Neural crest cell (in vitro differentiated cells): ENCODE results near the gene NODAL. TPM values are rescaled to one million over a fixed set of nuclear protein-coding genes. Genes with fewer than 3 reads are reported as not detected.

Source experiments
- DNase-seq: peaks from one replicate; pipeline ENCODE4 v3.0.0; 2021; ENCODE audit warnings: low read depth, mixed read lengths, low spot score
- H3K27ac Mint-ChIP-seq: one replicate; pipeline ENCODE4 v1.8.0; 2021; ENCODE audit warnings: mild to moderate bottlenecking, mixed read lengths; ENCODE audit not compliant: unreplicated experiment
- H3K27me3 Mint-ChIP-seq: 2 replicates; pipeline ENCODE4 v1.8.0; 2021; ENCODE audit warnings: low read depth, mild to moderate bottlenecking, mixed read lengths
- H3K36me3 Mint-ChIP-seq: 2 replicates; pipeline ENCODE4 v1.8.0; 2021; ENCODE audit warnings: low read depth, mild to moderate bottlenecking, mixed read lengths
- H3K4me1 Mint-ChIP-seq: 2 replicates; pipeline ENCODE4 v1.8.0; 2021; ENCODE audit warnings: mixed read lengths
- H3K4me3 Mint-ChIP-seq: one replicate; pipeline ENCODE4 v1.8.0; 2021; ENCODE audit warnings: mild to moderate bottlenecking, mixed read lengths
- H3K9me3 Mint-ChIP-seq: 2 replicates; pipeline ENCODE4 v1.8.0; 2021; ENCODE audit warnings: mixed read lengths
- CTCF ChIP-seq: fragments of 200-600 bp; sonication (generic); conservative IDR thresholded peaks from 2 replicates; pipeline ENCODE4 v1.5.0; 2021; ENCODE audit warnings: antibody characterized with exemption, mild to moderate bottlenecking
- total RNA-seq: library from RNA; stranded (reverse); gene quantifications from 2 replicates; pipeline ENCODE4 v1.2.1, GENCODE V29; 2021

NODAL gene
- total RNA-seq, 1 donor from 2014 or later: not detected

GRCh38 chr10:70481831-70482530 lies 40.5 kb upstream of the NODAL start:
- no peak for DNase-seq
- H3K27me3 Mint-ChIP-seq: peaks cover 11% of the 10 kb centered on the region
- no peaks in the 10 kb centered on the region for H3K9me3 Mint-ChIP-seq
- no peak for TF ChIP-seq CTCF
- H3K4me3 Mint-ChIP-seq: peak overlapping the region; percentile 41
- H3K4me1 Mint-ChIP-seq: peaks cover 27% of the 10 kb centered on the region
- no peak overlapping the region for H3K27ac Mint-ChIP-seq
- H3K36me3 Mint-ChIP-seq: no peaks in the 10 kb centered on the region

- Mint-ChIP-seq H3K4me1 (peaks cover 27% of the 10 kb centered on the region), H3K4me3 (peak overlapping the region; percentile 41), H3K27me3 (peaks cover 16% of the 10 kb centered on the region), H3K9me3 (no peaks in the 10 kb centered on the region), H3K27ac (no peak overlapping the region), H3K36me3 (no peaks in the 10 kb centered on the region)
- no peak for DNase-seq
- TF ChIP-seq CTCF: no peak
Measured at GRCh38 chr10:70481105-70481504, 39.6 kb upstream of the NODAL start.

- no peak for TF ChIP-seq CTCF
- DNase-seq: no peak
- Mint-ChIP-seq H3K36me3 (no peaks in the 10 kb centered on the region), H3K27ac (no peak overlapping the region), H3K4me1 (peaks cover 27% of the 10 kb centered on the region), H3K4me3 (peak overlapping the region; percentile 88), H3K27me3 (peaks cover 16% of the 10 kb centered on the region), H3K9me3 (no peaks in the 10 kb centered on the region)
Measured at GRCh38 chr10:70480239-70480861, 38.9 kb upstream of the NODAL start.

- no peak for DNase-seq
- no peak for TF ChIP-seq CTCF
- Mint-ChIP-seq H3K36me3 (no peaks in the 10 kb centered on the region), H3K27me3 (peaks cover 19% of the 10 kb centered on the region), H3K4me1 (peaks cover 27% of the 10 kb centered on the region), H3K4me3 (peak overlapping the region; percentile 88), H3K9me3 (no peaks in the 10 kb centered on the region), H3K27ac (no peak overlapping the region)
Measured at GRCh38 chr10:70479626-70480238, 38.3 kb upstream of the NODAL start.

GRCh38 chr10:70479165-70479581 lies 37.7 kb upstream of the NODAL start:
- peaks cover 19% of the 10 kb centered on the region for H3K27me3 Mint-ChIP-seq
- H3K4me1 Mint-ChIP-seq: peaks cover 27% of the 10 kb centered on the region
- peak overlapping the region; percentile 88 for H3K4me3 Mint-ChIP-seq
- no peaks in the 10 kb centered on the region for H3K9me3 Mint-ChIP-seq
- H3K36me3 Mint-ChIP-seq: no peaks in the 10 kb centered on the region
- no peak for DNase-seq
- no peak for TF ChIP-seq CTCF
- H3K27ac Mint-ChIP-seq: no peak overlapping the region
